ENCODE measurements around the gene KDM6A.

DNA sequence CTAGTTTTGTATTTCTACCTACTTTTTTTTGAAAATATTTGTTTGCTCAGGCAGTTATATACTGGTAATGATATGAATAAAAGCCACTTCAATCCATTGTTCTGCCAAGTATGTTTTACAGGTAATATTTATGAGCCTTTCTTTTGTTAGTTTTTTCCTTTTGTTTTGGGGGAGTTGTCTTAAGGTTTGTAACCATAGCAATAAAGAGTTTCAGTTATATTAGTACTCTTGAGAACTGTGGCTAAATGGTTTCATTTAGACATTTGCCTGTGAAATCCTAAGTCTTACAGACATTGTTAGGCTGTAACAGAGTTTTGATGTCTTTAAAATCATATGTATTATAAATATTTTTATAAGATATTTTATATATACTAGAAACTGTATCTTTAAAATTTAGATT lies 177.6 kb downstream of the KDM6A start:
- TF ChIP-seq POLR2A (IDR thresholded peaks at IDR 0.05) = no peak
- TF ChIP-seq, protein P1, sequence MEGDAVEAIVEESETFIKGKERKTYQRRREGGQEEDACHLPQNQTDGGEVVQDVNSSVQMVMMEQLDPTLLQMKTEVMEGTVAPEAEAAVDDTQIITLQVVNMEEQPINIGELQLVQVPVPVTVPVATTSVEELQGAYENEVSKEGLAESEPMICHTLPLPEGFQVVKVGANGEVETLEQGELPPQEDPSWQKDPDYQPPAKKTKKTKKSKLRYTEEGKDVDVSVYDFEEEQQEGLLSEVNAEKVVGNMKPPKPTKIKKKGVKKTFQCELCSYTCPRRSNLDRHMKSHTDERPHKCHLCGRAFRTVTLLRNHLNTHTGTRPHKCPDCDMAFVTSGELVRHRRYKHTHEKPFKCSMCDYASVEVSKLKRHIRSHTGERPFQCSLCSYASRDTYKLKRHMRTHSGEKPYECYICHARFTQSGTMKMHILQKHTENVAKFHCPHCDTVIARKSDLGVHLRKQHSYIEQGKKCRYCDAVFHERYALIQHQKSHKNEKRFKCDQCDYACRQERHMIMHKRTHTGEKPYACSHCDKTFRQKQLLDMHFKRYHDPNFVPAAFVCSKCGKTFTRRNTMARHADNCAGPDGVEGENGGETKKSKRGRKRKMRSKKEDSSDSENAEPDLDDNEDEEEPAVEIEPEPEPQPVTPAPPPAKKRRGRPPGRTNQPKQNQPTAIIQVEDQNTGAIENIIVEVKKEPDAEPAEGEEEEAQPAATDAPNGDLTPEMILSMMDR (IDR thresholded peaks at IDR 0.05) = no peak

Measured in esophagus squamous epithelium (tissue), 4 donors.